HCT116 (cell line): ENCODE measurements around the gene CCDC17. TPM values are rescaled to one million over a fixed set of nuclear protein-coding genes. Genes with fewer than 3 reads are reported as not detected.

ENCODE experiments used
- ATAC-seq: fragments of 200-7000 bp; cut with Tn5 transposase; 2 replicates; pipeline ENCODE4 v1.9.1; 2020; ENCODE audit warnings: mild to moderate bottlenecking, moderate library complexity
- BruUV-seq: library from RNA; stranded (reverse); fragments of 400-500 nt; replicated peaks from 2 replicates; lab custom pipeline; 2021; lab: Mats Ljungman, UMichigan
- CTCF ChIA-PET: fragments of 300-600 bp; sonication (Branson Sonifier 250); formaldehyde crosslinking; loops from one replicate; lab custom pipeline; 2021; ENCODE audit warnings: antibody characterized with exemption; lab: Charles Lee
- POLR2A ChIA-PET: fragments of 300-600, 350-600 bp; sonication (Branson Sonifier 250); formaldehyde crosslinking; loops from one replicate; lab custom pipeline; 2021; ENCODE audit warnings: antibody characterized with exemption; lab: Charles Lee
- RAD21 ChIA-PET, 2 experiments: fragments of 300-600 bp; sonication (Branson Sonifier 250); formaldehyde crosslinking; loops; one replicate each; lab custom pipeline; 2023; ENCODE audit warnings: low total read pairs in 2 of 2; ENCODE audit not compliant: uncharacterized antibody in 2 of 2, unreplicated experiment in 2 of 2, low non-redundant PET in 1 of 2; lab: Charles Lee
- DNase-seq: peaks from one replicate; pipeline ENCODE4 v3.0.0-alpha.2; 2010; ENCODE audit warnings: low read depth, low spot score
- H2AFZ ChIP-seq: fragments of 200-600 bp; shearing (Covaris generic), sonication (generic); 2 replicates; pipeline ENCODE4 v1.6.1; 2017; ENCODE audit warnings: low read depth, mixed run types, mixed read lengths, antibody characterized with exemption, low read length; ENCODE audit not compliant: poor library complexity, severe bottlenecking
- H3K27ac ChIP-seq: 2 replicates; pipeline ENCODE4 v1.5.1; 2012; ENCODE audit warnings: low read depth, low read length
- H3K27me3 ChIP-seq: fragments of 200-600 bp; sonication (generic); 2 replicates; pipeline ENCODE4 v1.6.1; 2016; ENCODE audit warnings: mixed run types, low read length, mixed read lengths; ENCODE audit not compliant: insufficient read depth
- H3K36me3 ChIP-seq, 2 experiments: fragments of 200-500 bp in 1 of 2; fragments of 200-600 bp in 1 of 2; sonication (Bioruptor generic) in 1 of 2; sonication (generic) in 1 of 2; 2 replicates each; pipeline versions ENCODE4 v1.5.1 to v1.6.1; 2014 to 2016; ENCODE audit warnings: low read length in 2 of 2, inconsistent platforms in 1 of 2, mixed read lengths in 1 of 2, mixed run types in 1 of 2; ENCODE audit not compliant: insufficient read depth in 2 of 2, control insufficient read depth in 1 of 2
- H3K4me1 ChIP-seq, 2 experiments: fragments of 200-600 bp in 1 of 2; sonication (generic) in 1 of 2; 2 replicates each; pipeline versions ENCODE4 v1.5.1 to v1.6.1; 2012 to 2017; ENCODE audit warnings: low read length in 2 of 2, inconsistent platforms in 1 of 2, mild to moderate bottlenecking in 1 of 2, mixed read lengths in 1 of 2, mixed run types in 1 of 2, moderate library complexity in 1 of 2; ENCODE audit not compliant: insufficient read depth in 2 of 2, control insufficient read depth in 1 of 2
- H3K4me2 ChIP-seq: fragments of 200-600 bp; sonication (generic); 2 replicates; pipeline ENCODE4 v1.6.1; 2017; ENCODE audit warnings: mixed run types, low read length, mixed read lengths
- H3K4me3 ChIP-seq, 2 experiments: fragments of 200-600 bp in 1 of 2; sonication (generic) in 1 of 2; replicated peaks in 1 of 2; 2 replicates each; pipeline ENCODE4 v1.5.1; 2011 to 2016; ENCODE audit warnings: low read length in 2 of 2, control low read depth in 1 of 2, low read depth in 1 of 2, mild to moderate bottlenecking in 1 of 2, mixed read lengths in 1 of 2, mixed run types in 1 of 2
- H3K79me2 ChIP-seq: fragments of 200-600 bp; sonication (generic); 2 replicates; pipeline ENCODE4 v1.6.1; 2017; ENCODE audit warnings: mild to moderate bottlenecking, mixed run types, low read length, moderate library complexity, mixed read lengths; ENCODE audit not compliant: insufficient read depth
- H3K9ac ChIP-seq: fragments of 200-600 bp; sonication (generic); 2 replicates; pipeline ENCODE4 v1.6.1; 2016; ENCODE audit warnings: low read length, mixed read lengths
- H3K9me2 ChIP-seq: fragments of 200-600 bp; sonication (generic), shearing (Covaris generic); 2 replicates; pipeline ENCODE4 v1.6.1; 2017; ENCODE audit warnings: mixed run types, mild to moderate bottlenecking, moderate library complexity; ENCODE audit not compliant: insufficient read depth
- H3K9me3 ChIP-seq, 2 experiments: fragments of 200-500 bp in 1 of 2; fragments of 200-600 bp in 1 of 2; sonication (Bioruptor generic) in 1 of 2; sonication (generic) in 1 of 2; 2 replicates each; pipeline ENCODE4 v1.6.1; 2014 to 2017; ENCODE audit warnings: low read length in 2 of 2, mixed read lengths in 2 of 2, inconsistent platforms in 1 of 2, low read depth in 1 of 2, mild to moderate bottlenecking in 1 of 2, mixed run types in 1 of 2, moderate library complexity in 1 of 2; ENCODE audit not compliant: control insufficient read depth in 1 of 2, insufficient read depth in 1 of 2
- H4K20me1 ChIP-seq: fragments of 200-600 bp; sonication (generic), shearing (Covaris generic); 2 replicates; pipeline ENCODE4 v1.6.1; 2017; ENCODE audit warnings: mixed run types, mild to moderate bottlenecking, moderate library complexity; ENCODE audit not compliant: insufficient read depth
- CBX3 ChIP-seq: IDR thresholded peaks from 2 replicates; pipeline ENCODE4 v1.6.1; 2012; ENCODE audit warnings: low read depth
- EZH2phosphoT487 ChIP-seq: fragments of 200-600 bp; IDR thresholded peaks from 2 replicates; pipeline ENCODE4 v1.6.1; 2018; ENCODE audit warnings: antibody characterized with exemption, borderline replicate concordance
- JUND ChIP-seq: IDR thresholded peaks from 2 replicates; pipeline ENCODE4 v1.6.1; 2012
- POLR2AphosphoS5 ChIP-seq: IDR thresholded peaks from 2 replicates; pipeline ENCODE4 v1.6.1; 2011; ENCODE audit warnings: mild to moderate bottlenecking, low read depth, low read length, moderate library complexity
- SIN3A ChIP-seq: IDR thresholded peaks from 2 replicates; pipeline ENCODE4 v1.6.1; 2012; ENCODE audit warnings: low read depth
- SP1 ChIP-seq: IDR thresholded peaks from 2 replicates; pipeline ENCODE4 v1.6.1; 2012; ENCODE audit warnings: low read depth
- SRF ChIP-seq: IDR thresholded peaks from 2 replicates; pipeline ENCODE4 v1.6.1; 2012; ENCODE audit warnings: low read depth
- YY1 ChIP-seq: IDR thresholded peaks from 2 replicates; pipeline ENCODE4 v1.6.1; 2011; ENCODE audit warnings: low read length, low read depth, moderate library complexity, mild to moderate bottlenecking; ENCODE audit not compliant: insufficient replicate concordance; ENCODE audit errors: extremely low read depth
- intact Hi-C: fragments of 100-400 bp; cut with micrococcal nuclease; formaldehyde crosslinking; loops from 2 replicates; pipeline ENCODE4 v1.10.0; 2022
- total RNA-seq: library from RNA; stranded (reverse); gene quantifications from one replicate; pipeline ENCODE4 v1.2.1, GENCODE V29; 2021; ENCODE audit not compliant: unreplicated experiment
- TF ChIP-seq, protein P1 (sequence below): IDR thresholded peaks from 2 replicates; pipeline ENCODE4 v1.6.1; 2012

CCDC17 gene
- total RNA-seq, 1 experiment from 2014 or later: 2.4 TPM

DNA sequence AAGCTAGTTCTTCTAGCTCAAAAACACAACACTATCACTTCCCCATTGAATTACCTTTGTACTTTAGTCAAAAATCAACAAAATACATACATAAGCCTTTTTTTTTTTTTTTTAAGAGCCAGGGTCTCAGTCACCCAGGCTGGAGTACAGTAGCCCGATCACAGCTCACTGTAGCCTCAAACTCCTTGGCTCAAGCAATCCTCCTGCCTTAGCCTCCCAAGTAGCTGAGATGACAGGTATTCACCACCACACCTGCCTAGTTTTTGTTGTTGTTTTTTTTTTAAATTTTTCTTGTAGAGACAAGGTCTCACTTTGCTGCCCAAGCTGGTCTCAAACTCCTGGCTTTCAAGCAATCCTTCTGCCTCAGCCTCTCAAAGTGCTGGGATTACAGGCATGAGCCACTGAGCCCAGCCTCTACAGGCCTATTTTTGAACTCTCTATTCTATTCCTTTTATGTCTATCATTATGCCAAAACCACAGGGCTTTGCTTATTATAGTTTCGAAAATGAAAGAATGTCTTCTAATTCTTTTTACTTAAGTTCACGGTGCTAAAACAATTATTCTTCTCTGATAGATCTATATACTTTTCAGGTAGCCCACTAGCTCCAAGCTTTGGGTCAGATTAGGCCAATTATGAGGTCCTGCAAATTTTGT, 32.8 kb upstream of the CCDC17 start:
- no peak for TF ChIP-seq CBX3
- TF ChIP-seq JUND: no peak
- TF ChIP-seq SRF: no peak
- TF ChIP-seq POLR2AphosphoS5: no peak
- no peak for TF ChIP-seq SP1
- TF ChIP-seq SIN3A: no peak
- TF ChIP-seq, protein P1, sequence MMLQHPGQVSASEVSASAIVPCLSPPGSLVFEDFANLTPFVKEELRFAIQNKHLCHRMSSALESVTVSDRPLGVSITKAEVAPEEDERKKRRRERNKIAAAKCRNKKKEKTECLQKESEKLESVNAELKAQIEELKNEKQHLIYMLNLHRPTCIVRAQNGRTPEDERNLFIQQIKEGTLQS: no peak
- CTCF ChIA-PET: no interaction called here
- ATAC-seq: no peak
- H3K79me2 ChIP-seq: peaks cover 44% of the 10 kb centered on the region
- no peaks in the 10 kb centered on the region for H3K9me3 ChIP-seq
- intact Hi-C loops: no loop called here
- no peaks in the 10 kb centered on the region for H3K4me1 ChIP-seq
- H4K20me1 ChIP-seq: 0 out of 2 replicates have a peak, but pooled peaks cover 3% of the 10 kb centered on the region
- H3K36me3 ChIP-seq: peaks cover 50 to 68% of the 10 kb centered on the region in 2 experiments
- no peak for DNase-seq
- RAD21 ChIA-PET: no interaction called here
- H3K9ac ChIP-seq: no peak overlapping the region
- H2AFZ ChIP-seq: no peak overlapping the region
- H3K27ac ChIP-seq: no peak overlapping the region
- H3K9me2 ChIP-seq: no peaks in the 10 kb centered on the region
- H3K4me2 ChIP-seq: no peak overlapping the region
- POLR2A ChIA-PET: no interaction called here
- no TSS peak for BruUV-seq
- H3K4me3 ChIP-seq: no peak overlapping the region
- H3K27me3 ChIP-seq: no peaks in the 10 kb centered on the region

DNA sequence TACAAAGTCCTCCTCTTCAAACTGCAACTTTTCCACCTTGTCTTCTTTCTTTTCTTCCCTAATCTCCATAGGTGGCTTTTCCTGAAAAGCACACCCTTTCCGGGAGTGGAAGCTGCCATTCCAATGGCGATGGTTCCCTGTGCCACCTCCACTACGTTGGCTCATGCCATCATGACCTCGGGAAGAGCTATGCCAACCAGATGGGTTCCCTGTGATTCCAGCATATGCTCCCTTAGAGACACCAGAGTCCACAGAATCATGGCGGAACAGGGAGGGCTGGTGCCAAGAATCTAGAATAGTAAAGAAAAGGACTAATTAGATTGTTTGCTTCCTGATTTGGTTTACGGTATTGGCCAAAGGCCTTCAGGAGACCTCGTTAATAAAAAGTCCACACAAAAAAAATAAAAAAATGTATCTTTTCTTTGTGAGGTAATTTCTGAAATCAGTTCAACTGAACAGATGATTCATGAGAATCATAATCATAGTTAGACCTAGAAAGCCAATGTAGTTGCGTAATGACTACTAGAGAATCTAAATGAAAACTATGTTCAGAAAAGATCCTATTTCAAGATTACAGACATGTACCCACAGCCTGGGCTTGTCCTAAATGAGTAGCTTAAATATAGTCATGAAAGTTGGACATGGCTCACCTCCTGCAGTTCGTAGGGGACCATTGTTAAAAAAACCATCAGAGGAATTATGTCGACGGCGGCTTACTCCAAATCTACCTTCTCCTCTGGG, 30.9 kb upstream of the CCDC17 start:
- no TSS peak for BruUV-seq
- no peaks in the 10 kb centered on the region for H3K27me3 ChIP-seq
- H3K4me3 ChIP-seq: no peak overlapping the region
- H4K20me1 ChIP-seq: no peaks in the 10 kb centered on the region
- H3K27ac ChIP-seq: no peak overlapping the region
- no peak overlapping the region for H3K9ac ChIP-seq
- no peaks in the 10 kb centered on the region for H3K9me3 ChIP-seq
- peaks cover 41% of the 10 kb centered on the region for H3K79me2 ChIP-seq
- TF ChIP-seq, protein P1: no peak
- no peak for TF ChIP-seq CBX3
- no peak for TF ChIP-seq JUND
- no peak for TF ChIP-seq YY1
- TF ChIP-seq EZH2phosphoT487: no peak
- ATAC-seq: no peak
- H2AFZ ChIP-seq: no peak overlapping the region
- peaks cover 63 to 74% of the 10 kb centered on the region in 2 experiments for H3K36me3 ChIP-seq
- DNase-seq: no peak
- no peak overlapping the region for H3K4me2 ChIP-seq
- RAD21 ChIA-PET: no interaction called here
- CTCF ChIA-PET: no interaction called here
- intact Hi-C loops: no loop called here
- POLR2A ChIA-PET: no interaction called here
- no peaks in the 10 kb centered on the region for H3K4me1 ChIP-seq
- no peaks in the 10 kb centered on the region for H3K9me2 ChIP-seq
